Dedifferentiated amniotic fluid mesenchymal stem cell (primary cell): Measurements from ENCODE around the gene GRIK2.
"Not testable (repeated sequence)": the region's sequence is repeated elsewhere in the genome, so short reads cannot be mapped to it uniquely, and the experiment has no call there.

Experiments used
- DNase-seq: peaks from one replicate; pipeline ENCODE4 v3.0.0-alpha.2; 2016; ENCODE audit errors: extremely low spot score

Gene GRIK2

DNA sequence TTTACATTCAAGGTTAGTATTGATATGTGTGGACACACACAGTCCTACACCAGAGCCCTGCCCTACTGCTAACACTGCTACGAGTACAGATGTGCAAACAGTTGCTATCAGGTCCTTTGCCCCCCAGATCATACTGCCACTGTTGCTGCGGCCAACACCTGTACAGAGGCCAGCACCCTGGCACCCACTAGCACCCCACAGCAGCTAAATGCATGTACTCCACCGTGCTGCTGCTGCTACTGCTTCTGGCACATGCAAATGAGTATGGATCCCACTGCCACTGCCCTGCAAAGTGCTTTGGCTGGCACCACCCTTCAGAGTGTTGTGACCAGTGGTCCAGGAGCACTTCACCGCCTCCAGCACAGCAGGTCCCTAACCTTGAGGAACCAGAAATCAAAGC lies 621.9 kb downstream of the GRIK2 start:
- no peak for DNase-seq

DNA sequence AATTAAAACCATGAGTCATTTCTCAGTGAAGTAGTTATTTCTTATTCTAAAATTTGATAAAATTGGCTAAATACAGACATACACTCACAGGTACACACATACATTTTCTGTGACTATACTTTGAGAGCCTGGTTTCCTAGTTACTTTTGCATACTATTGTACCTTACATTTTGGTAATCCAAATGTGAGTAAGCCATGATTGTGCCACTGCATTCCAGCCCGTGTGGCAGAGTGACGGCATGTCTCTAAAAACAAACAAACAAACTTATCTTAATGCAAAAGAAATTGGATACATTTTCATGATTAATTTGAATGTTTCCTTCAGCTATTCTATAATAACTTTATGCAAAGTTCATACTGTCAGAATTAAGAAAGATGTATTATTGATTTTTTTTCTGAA lies 628.8 kb downstream of the GRIK2 start:
- DNase-seq, result no peak

DNA sequence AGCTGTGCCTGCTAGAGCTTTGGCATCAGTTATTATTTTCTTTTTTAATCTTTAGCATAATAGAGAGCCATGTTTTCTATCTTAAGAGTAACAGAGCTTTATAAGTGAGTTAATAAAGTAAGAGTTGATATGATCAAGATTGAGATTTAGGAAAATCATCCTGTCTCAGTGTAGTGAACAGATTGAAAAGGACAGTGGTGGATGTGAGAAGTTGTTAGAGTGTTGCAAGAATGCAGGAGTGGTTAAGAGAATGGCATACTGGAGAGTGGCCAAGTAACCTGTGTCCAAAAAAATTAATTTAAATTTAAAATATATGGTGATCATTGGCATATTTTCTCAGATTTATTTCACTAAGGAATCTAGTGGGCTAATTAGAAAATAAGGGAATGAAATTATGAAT lies 629.3 kb downstream of the GRIK2 start:
- no peak for DNase-seq

DNA sequence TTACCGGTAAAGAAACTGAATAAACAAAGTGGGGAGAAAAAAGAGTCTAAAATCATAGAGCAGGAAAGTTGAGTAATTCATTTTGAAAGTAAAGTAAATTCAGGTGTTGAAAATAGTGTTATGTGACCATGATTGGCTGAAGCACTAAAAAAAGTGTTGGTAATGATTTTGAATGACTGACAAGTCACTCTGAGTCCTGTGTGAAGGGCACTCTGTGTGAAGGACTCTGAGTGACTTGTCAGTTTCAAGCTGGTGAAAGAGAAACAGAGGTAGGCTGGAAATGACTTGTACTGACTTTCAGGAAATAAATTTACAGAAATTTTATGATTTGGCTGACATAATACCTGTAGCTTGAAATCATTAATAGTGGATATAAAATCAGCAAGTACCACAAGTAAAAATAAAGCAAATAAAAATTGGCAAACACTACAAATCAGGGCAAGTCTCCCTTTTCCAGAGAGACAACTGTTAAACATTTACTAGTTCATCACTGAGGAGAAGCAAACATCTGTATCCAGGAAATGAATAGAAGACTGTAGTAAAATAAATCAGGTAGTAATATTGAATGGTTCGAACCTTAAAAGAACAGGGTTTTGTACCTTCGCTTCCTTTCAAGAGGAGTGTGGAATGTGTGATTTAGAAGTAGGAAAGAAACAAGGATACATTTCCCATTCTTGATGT lies 630.6 kb downstream of the GRIK2 start:
- no peak for DNase-seq

DNA sequence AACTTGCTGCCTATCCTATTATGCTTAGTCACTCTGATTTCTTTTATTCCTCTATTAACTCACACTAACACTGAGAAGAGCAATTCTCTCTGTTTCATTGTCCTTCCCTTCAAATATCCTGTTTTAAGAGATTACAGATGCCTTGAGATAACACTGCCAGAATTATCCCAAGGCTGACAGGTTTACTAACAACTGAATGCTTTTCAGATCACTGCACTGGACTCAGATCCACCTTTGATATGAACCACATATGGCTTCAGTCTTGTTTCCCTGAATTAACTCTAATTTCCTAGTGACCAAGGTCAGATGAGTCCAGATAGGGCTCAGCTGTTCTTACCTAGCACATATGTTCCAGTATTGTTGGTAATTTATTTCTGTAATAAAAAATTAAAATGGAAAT lies 633.1 kb downstream of the GRIK2 start:
- DNase-seq, result no peak

DNA sequence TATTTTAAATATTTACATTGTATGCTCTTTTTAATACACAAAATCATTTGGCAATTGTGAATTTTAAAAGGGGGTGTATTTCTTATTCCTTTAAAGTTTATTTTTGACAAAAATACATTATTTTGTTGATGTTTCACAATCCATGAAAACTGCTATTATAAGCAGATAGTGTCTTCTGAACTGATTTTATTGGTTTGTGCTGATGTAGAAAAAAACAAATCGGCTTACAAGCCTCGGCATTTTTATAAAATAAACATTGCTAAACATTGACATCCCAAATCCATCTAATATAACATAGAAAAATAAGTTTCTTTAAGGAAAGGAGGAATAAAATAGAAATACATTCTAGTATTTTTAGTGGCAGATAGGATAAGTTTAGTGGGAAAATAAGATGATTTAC lies 634.7 kb downstream of the GRIK2 start:
- no peak for DNase-seq

DNA sequence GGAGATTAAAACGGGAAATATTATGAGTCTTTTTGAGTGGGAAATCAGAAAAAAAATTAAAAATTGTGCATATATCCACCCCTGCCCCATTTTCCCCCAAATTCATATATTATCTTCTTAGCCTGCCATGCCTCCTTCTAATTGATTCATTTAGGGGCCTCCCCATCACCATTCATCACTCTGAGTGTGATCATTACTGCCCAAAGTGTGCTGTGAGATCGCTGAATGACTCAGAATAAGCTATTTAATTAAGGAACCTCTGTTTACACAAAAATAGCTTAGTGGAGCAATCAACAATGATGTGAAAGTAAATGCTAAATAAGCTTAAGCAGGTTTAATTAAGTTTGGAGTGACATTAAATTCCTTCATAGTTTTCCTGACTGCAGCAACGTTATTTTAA lies 645.5 kb downstream of the GRIK2 start:
- DNase-seq, result no peak

DNA sequence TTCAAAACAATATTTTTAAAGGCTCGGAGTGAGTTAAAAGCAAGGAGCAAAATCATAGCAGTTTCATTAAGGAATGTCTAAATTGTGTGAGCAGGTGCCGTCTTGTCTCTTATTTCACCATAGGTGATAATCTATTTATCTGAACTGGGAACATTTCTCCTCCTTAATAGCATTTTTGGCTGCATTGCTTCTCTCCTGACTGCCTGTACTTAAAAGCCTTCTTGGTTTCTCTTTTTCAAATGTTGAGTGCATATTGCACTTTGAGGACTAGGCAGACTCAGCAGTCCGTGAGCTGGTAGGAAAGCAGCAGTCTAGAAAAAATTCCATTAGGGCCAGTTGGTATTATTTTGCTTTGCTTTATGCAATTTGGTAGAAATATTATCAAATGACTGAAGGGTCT lies 645.9 kb downstream of the GRIK2 start:
- DNase-seq, result no peak

DNA sequence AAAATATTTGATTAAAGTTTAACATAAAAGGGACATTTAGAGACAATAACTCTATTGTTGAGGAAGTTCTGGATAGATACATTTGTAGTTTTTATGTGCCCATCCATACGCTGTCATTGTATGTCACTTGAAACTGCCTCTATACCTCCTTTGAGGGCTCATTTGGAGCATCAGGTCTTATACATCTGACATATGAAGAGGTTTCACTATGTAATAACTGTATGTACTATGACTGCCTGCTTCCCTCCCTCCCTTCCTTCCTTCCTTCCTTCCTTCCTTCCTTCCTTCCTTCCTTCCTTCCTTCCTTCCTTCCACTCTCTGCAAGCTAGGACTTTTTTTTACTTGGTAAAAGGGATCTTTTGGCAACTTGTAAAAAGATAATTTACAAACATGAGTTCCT lies 657.5 kb downstream of the GRIK2 start:
- DNase-seq, result no peak

DNA sequence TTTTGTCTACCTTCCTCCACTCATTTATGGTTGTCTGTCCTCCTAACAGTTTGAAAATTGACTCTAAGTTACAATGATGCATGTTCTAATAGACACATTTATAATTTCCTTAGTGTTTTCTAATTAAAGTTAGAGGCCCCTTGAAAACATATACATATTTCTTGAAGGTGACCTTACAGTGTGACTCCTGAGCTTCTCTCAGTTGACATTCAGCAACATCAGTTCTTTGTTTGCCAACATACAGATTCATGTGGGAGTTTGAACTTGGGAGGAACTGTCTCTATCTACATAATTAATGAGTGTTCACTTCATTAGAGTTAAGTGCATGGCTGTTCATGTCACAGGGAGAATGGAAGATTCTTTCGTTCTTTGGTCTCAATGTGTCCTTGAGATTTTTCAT lies 658.2 kb downstream of the GRIK2 start:
- DNase-seq, result no peak

DNA sequence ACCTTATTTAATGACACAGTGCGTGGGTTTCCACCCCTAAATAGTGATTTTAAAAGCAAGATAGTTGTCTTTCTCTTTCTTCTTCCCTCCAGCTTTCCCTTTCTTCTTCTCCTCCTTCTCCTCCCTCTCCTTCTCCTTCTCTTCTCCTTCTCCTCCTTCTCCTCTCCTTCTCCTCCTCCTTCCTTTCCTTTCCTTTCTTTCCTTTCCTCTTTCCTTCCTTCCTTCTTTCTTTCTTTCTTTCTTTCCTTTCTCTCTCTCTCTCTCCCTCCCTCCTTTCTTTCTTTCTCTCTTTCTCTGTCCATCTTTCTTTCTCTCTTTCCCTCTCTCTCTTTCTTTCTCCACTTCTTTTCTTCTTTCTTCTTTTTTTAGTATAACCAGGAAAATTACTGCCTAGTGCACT lies 670.6 kb downstream of the GRIK2 start:
- no peak for DNase-seq

DNA sequence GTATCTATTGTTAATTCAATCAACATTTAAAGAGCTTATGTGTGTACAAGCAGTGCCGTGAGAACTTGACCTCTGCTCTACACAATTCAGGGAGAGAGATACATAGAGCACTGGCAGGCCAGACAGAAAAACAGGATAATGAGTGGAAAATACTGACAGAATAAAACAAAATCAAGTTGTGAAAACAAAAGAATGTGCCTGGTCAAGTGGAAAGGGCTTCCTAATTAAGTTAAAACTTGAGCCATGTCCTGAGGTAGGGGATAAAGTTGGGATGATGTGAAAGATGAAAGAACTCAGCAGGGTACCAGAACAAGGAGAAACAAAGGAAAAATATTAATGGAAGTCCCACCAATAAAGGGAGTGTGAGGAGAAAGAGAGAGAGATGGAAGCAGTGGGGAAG lies 672.8 kb downstream of the GRIK2 start:
- no peak for DNase-seq

DNA sequence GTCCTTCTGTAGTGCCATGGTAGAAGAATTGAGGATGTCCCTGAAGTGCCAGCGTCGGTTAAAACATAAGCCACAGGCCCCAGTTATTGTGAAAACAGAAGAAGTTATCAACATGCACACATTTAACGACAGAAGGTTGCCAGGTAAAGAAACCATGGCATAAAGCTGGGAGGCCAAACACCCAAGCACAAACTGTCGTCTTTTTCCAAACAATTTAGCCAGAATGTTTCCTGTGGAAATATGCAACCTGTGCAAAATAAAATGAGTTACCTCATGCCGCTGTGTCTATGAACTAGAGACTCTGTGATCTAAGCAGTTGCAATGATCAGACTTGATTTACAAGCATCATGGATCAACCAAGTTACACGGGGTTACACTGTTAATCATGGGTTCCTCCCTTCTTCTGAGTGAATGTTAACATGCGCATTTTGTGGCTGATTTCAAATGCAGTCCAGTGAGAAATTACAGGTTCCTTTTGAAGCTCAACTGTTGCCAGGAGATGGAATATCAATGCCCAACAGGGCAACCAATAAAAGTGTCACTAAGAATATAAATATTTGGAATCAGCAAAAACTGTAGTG lies 674.9 kb downstream of the GRIK2 start:
- DNase-seq, result no peak

DNA sequence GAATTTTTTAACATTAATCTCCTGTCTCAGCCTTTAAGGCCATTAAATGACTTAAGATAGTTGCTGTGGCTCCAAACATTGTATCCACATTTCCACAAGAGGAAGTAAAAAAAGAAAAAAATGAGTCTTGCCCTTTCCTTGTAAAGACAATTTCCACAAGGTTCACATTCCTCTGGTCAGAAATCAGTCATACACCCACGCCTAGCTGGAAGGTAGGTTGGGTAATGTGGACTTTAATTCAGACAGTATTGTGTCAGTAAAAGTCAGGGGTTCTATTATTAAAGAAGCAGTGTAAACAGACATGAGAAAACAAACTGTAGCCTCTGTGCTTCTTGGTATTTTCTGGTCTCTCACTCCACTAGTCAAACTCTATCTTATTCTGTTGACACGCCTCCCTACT lies 682.0 kb downstream of the GRIK2 start:
- no peak for DNase-seq

DNA sequence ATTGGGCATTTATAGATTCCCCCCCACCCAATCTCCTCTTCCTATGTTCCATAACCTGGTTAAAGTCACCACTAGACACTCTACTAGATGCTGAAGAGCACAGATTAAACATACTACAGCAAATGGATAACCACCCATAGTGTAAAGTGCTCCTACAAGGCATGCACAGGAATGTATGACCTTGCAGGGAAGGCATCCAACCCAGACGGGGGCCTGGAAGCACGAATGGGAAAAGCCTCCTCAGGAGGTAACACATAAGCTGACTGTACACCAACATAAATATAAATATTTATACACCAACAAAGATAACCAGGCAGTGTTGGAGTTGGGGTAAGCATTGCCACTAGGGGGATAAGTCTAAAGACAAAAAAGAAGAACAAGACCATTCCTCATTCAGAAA lies 691.7 kb downstream of the GRIK2 start:
- no peak for DNase-seq

DNA sequence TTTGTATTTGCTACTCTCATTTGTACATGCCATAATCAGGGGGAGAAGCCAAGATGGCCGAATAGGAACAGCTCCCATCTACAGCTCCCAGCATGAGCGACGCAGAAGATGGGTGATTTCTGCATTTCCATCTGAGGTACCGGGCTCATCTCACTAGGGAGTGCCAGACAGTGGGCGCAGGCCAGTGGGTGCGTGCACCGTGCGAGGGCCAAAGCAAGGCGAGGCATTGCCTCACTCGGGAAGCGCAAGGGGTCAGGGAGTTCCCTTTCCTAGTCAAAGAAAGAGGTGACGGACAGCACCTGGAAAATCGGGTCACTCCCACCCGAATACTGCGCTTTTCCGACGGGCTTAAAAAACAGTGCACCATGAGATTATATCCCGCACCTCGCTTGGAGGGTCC lies 694.7 kb downstream of the GRIK2 start:
- not testable (repeated sequence) for DNase-seq

DNA sequence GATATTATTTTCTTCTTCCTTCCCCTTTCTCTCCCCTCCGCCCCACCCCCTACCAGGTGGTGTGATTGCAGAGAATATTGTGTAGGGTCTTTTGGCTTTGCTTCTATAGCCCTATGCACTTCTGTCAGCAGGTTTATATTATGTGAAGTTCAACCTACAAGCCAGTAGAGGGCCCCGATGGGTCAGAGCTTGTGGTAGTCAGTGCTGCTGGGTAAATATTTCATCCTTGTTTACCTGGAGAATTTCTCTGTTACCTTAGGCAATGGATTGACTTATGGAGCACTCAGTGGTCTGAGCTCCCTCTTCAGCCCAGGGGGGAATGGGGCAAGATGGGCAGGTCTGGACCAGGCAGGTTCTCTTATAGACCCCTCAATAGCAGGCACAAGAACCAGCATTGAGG lies 720.9 kb downstream of the GRIK2 start:
- no peak for DNase-seq

DNA sequence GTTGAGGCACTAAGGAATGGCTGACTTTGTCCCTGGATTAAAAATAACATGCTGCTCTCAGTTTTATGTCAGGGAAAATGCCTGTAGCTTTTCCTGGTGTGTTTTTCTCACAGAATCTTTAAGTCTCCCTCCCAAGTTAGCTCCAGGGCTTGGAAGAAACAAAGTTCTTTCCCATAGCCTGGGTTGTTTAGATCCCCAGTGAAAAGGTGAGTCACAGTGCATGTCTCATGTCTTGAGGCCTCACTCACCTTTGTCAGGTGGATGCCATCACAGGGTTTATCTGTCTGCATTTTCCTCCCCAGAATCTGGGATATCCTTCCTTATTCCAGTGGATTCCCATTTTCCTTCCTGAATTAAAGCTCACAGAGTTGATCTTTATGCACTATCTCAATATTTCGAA lies 722.4 kb downstream of the GRIK2 start:
- no peak for DNase-seq

DNA sequence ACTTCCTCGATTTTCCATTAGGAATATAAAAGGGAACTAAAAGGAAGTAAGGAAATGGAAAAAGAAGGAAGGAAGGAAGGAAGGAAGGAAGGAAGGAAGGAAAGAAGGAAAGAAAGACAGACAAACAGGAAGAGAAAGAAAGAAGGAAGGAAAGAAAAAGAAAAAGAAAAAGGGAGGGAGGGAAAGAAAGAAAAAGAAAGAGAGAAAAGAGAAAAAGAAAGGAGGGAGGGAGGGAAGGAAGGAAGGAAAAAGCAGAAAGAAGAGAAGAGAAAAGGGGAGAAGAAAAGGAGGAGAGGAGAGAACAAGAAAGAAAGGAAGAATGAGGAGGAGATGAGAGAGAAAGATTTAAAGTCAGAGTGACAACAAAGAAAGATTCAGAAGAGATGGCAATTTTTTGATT lies 724.5 kb downstream of the GRIK2 start:
- DNase-seq, result no peak
